Activated CD8-positive, alpha-beta memory T cell treated with anti-CD3 and anti-CD28 coated beads for 1 hour (primary cell): ENCODE measurements around the gene RBM34.
A peak's percentile ranks its signal among the peaks of the same experiment; 100 is the strongest.
"Not testable (repeated sequence)": the region's sequence is repeated elsewhere in the genome, so short reads cannot be mapped to it uniquely, and the experiment has no call there.

Experiments used
- DNase-seq, 2 donors: peaks; one replicate each; pipeline ENCODE4 v3.0.0-alpha.2; 2020; ENCODE audit warnings: low read depth in 1 of 2; ENCODE audit errors: extremely low read depth in 1 of 2

RBM34 gene

GRCh38 chr1:235113183-235113917 is 47.7 kb downstream of the RBM34 start:
- DNase-seq, result no peak

- DNase-seq, result no peak
Observed at GRCh38 chr1:235112297-235113182, 48.5 kb downstream of the RBM34 start.

- DNase-seq, result no peak
Observed at GRCh38 chr1:235111107-235111506, 49.9 kb downstream of the RBM34 start.

- DNase-seq, result no peak
Observed at GRCh38 chr1:235108876-235109275, 52.2 kb downstream of the RBM34 start.

GRCh38 chr1:235108185-235108593 is 52.9 kb downstream of the RBM34 start:
- no peak for DNase-seq

- no peak for DNase-seq
Observed at GRCh38 chr1:235107368-235108184, 53.5 kb downstream of the RBM34 start.

GRCh38 chr1:235106457-235106856 is 54.6 kb downstream of the RBM34 start:
- no peak for DNase-seq

- DNase-seq, result no peak
Observed at GRCh38 chr1:235105051-235106043, 55.7 kb downstream of the RBM34 start.

- no peak for DNase-seq
Observed at GRCh38 chr1:235102993-235103411, 58.0 kb downstream of the RBM34 start.

GRCh38 chr1:235102259-235102582 is 58.8 kb downstream of the RBM34 start:
- no peak for DNase-seq

GRCh38 chr1:235101558-235102258 is 59.3 kb downstream of the RBM34 start:
- DNase-seq, result no peak

GRCh38 chr1:235100194-235100772 is 60.8 kb downstream of the RBM34 start:
- no peak for DNase-seq

- DNase-seq, result no peak
Observed at GRCh38 chr1:235098991-235099390, 62.1 kb downstream of the RBM34 start.

GRCh38 chr1:235098547-235098946 is 62.5 kb downstream of the RBM34 start:
- DNase-seq, result no peak

GRCh38 chr1:235097501-235097900 is 63.5 kb downstream of the RBM34 start:
- not testable (repeated sequence) for DNase-seq

GRCh38 chr1:235095938-235096562 is 65.0 kb downstream of the RBM34 start:
- no peak for DNase-seq

GRCh38 chr1:235093696-235094592 is 67.1 kb downstream of the RBM34 start:
- DNase-seq, result peak; percentile 50 to 77
